ENCODE results near the gene FMNL2.

- TF ChIP-seq CTCF (IDR thresholded peaks at IDR 0.05; ENCODE audit: low read length) (no peak), EZH2 (IDR thresholded peaks at IDR 0.05; ENCODE audit: borderline replicate concordance, low read length) (no peak)
Observed at GRCh38 chr2:152394326-152394725, 59.4 kb downstream of the FMNL2 start.
